ENCODE data around the gene PTPRN. TPM values are rescaled to one million over a fixed set of nuclear protein-coding genes. Genes with fewer than 3 reads are reported as not detected.

PTPRN gene
- polyA plus RNA-seq, 5 donors, result 0.30 to 1.2 (median 0.69) TPM

- DNase-seq, result no peak
Measured at GRCh38 chr2:219245899-219246230, 63.3 kb downstream of the PTPRN start.

- peak; percentile 95 for DNase-seq
Measured at GRCh38 chr2:219245148-219245898, 63.9 kb downstream of the PTPRN start, which contains the start of the genes GLB1L and STK16. Gene GLB1L (minus strand): TSS chr2:219245444. CDS start chr2:219243573, 1,871 bp downstream. Gene STK16 (plus strand): TSS chr2:219245479. CDS start chr2:219246000, 521 bp downstream.

GRCh38 chr2:219244789-219245147 is 64.4 kb downstream of the PTPRN start:
- DNase-seq, result no peak

GRCh38 chr2:219243291-219243761 is 65.9 kb downstream of the PTPRN start:
- peak in 1 of 2 donors; percentile 17 for DNase-seq

Other genes with a start within 250 kb of the PTPRN start
- gene IHH, start 248.5 kb downstream of the PTPRN start, polyA plus RNA-seq (ENCODE audit: insufficient read depth in 1 of 5, insufficient read length in 5 of 5, low replicate concordance in 1 of 5), result 1 to 10 TPM; 1.2 to 3.7 (median 2.1) TPM
- gene NHEJ1, start 148.6 kb downstream of the PTPRN start, polyA plus RNA-seq (ENCODE audit: insufficient read depth in 1 of 5, insufficient read length in 5 of 5, low replicate concordance in 1 of 5), result 10 to 100 TPM; 14.8 to 20.9 (median 17.5) TPM
- 1 to 10 TPM; 3.6 to 4.8 (median 3.9) TPM for gene SLC23A3, start 139.4 kb downstream of the PTPRN start, polyA plus RNA-seq (ENCODE audit: insufficient read depth in 1 of 5, insufficient read length in 5 of 5, low replicate concordance in 1 of 5)
- 10 to 100 TPM; 35.5 to 46.1 (median 38.5) TPM for gene CNPPD1, start 132.5 kb downstream of the PTPRN start, polyA plus RNA-seq (ENCODE audit: insufficient read depth in 1 of 5, insufficient read length in 5 of 5, low replicate concordance in 1 of 5)
- 10 to 100 TPM; 73.4 to 88.4 (median 80.1) TPM for gene RETREG2, start 131.1 kb downstream of the PTPRN start, polyA plus RNA-seq (ENCODE audit: insufficient read depth in 1 of 5, insufficient read length in 5 of 5, low replicate concordance in 1 of 5)
- gene ZFAND2B, start 102.6 kb downstream of the PTPRN start, polyA plus RNA-seq (ENCODE audit: insufficient read depth in 1 of 5, insufficient read length in 5 of 5, low replicate concordance in 1 of 5), result 10 to 100 TPM; 31.5 to 45.9 (median 35.8) TPM
- 10 to 100 TPM; 25.4 to 41.5 (median 30.1) TPM for gene ABCB6, start 90.4 kb downstream of the PTPRN start, polyA plus RNA-seq (ENCODE audit: insufficient read depth in 1 of 5, insufficient read length in 5 of 5, low replicate concordance in 1 of 5)
- gene ATG9A, start 79.8 kb downstream of the PTPRN start, polyA plus RNA-seq (ENCODE audit: insufficient read depth in 1 of 5, insufficient read length in 5 of 5, low replicate concordance in 1 of 5), result 10 to 100 TPM; 38.7 to 44.8 (median 40.3) TPM
- gene ANKZF1, start 79.6 kb downstream of the PTPRN start, polyA plus RNA-seq (ENCODE audit: insufficient read depth in 1 of 5, insufficient read length in 5 of 5, low replicate concordance in 1 of 5), result 10 to 100 TPM; 58.2 to 87.0 (median 64.9) TPM
- 10 to 100 TPM; 11.2 to 17.4 (median 15.2) TPM for gene GLB1L, start 64.0 kb downstream of the PTPRN start, polyA plus RNA-seq (ENCODE audit: insufficient read depth in 1 of 5, insufficient read length in 5 of 5, low replicate concordance in 1 of 5)
- gene STK16, start 63.9 kb downstream of the PTPRN start, polyA plus RNA-seq (ENCODE audit: insufficient read depth in 1 of 5, insufficient read length in 5 of 5, low replicate concordance in 1 of 5), result 10 to 100 TPM; 32.1 to 36.2 (median 35.2) TPM
- 1 to 10 TPM in 4 of 5 donors, under 1 TPM in 1; 0.34 to 5.7 (median 4.3) TPM for gene TUBA4B, start 56.2 kb downstream of the PTPRN start, polyA plus RNA-seq (ENCODE audit: insufficient read depth in 1 of 5, insufficient read length in 5 of 5, low replicate concordance in 1 of 5)
- gene TUBA4A, start 55.5 kb downstream of the PTPRN start, polyA plus RNA-seq (ENCODE audit: insufficient read depth in 1 of 5, insufficient read length in 5 of 5, low replicate concordance in 1 of 5), result 10 to 100 TPM; 24.7 to 51.2 (median 38.0) TPM
- gene DNAJB2, start 30.0 kb downstream of the PTPRN start, polyA plus RNA-seq (ENCODE audit: insufficient read depth in 1 of 5, insufficient read length in 5 of 5, low replicate concordance in 1 of 5), result 10 to 100 TPM; 56.5 to 81.6 (median 74.9) TPM
- gene RESP18, start 23.3 kb upstream of the PTPRN start, polyA plus RNA-seq (ENCODE audit: insufficient read depth in 1 of 5, insufficient read length in 5 of 5, low replicate concordance in 1 of 5), result not detected
- 10 to 100 TPM; 48.3 to 89.7 (median 71.3) TPM for gene DNPEP, start 78.5 kb upstream of the PTPRN start, polyA plus RNA-seq (ENCODE audit: insufficient read depth in 1 of 5, insufficient read length in 5 of 5, low replicate concordance in 1 of 5)
- gene DES, start 109.0 kb upstream of the PTPRN start, polyA plus RNA-seq (ENCODE audit: insufficient read depth in 1 of 5, insufficient read length in 5 of 5, low replicate concordance in 1 of 5), result 100 to 1,000 TPM in 1 of 5 donors, 10 to 100 TPM in 4; 10.2 to 190 (median 32.6) TPM
- gene SPEG, start 125.4 kb upstream of the PTPRN start, polyA plus RNA-seq (ENCODE audit: insufficient read depth in 1 of 5, insufficient read length in 5 of 5, low replicate concordance in 1 of 5), result 10 to 100 TPM; 18.1 to 35.5 (median 33.7) TPM
- gene GMPPA, start 189.5 kb upstream of the PTPRN start, polyA plus RNA-seq (ENCODE audit: insufficient read depth in 1 of 5, insufficient read length in 5 of 5, low replicate concordance in 1 of 5), result 10 to 100 TPM; 20.3 to 28.8 (median 24.8) TPM
- gene ASIC4, start 205.1 kb upstream of the PTPRN start, polyA plus RNA-seq (ENCODE audit: insufficient read depth in 1 of 5, insufficient read length in 5 of 5, low replicate concordance in 1 of 5), result under 1 TPM; 0.06 to 0.42 (median 0.22) TPM
- 10 to 100 TPM; 16.5 to 44.9 (median 23.4) TPM for gene CHPF, start 234.4 kb upstream of the PTPRN start, polyA plus RNA-seq (ENCODE audit: insufficient read depth in 1 of 5, insufficient read length in 5 of 5, low replicate concordance in 1 of 5)
- gene TMEM198, start 234.6 kb upstream of the PTPRN start, polyA plus RNA-seq (ENCODE audit: insufficient read depth in 1 of 5, insufficient read length in 5 of 5, low replicate concordance in 1 of 5), result 1 to 10 TPM; 2.0 to 4.2 (median 2.6) TPM